GM21619 (cell line): ENCODE data around the gene IPMK.
A peak's percentile ranks its signal among the peaks of the same experiment; 100 is the strongest.
"Not testable (repeated sequence)": the region's sequence is repeated elsewhere in the genome, so short reads cannot be mapped to it uniquely, and the experiment has no call there.

Source experiments
- ATAC-seq: cut with Tn5 transposase; IDR thresholded peaks from one replicate; pipeline ENCODE4 v1.9.1; 2021; ENCODE audit not compliant: unreplicated experiment

The IPMK gene

DNA sequence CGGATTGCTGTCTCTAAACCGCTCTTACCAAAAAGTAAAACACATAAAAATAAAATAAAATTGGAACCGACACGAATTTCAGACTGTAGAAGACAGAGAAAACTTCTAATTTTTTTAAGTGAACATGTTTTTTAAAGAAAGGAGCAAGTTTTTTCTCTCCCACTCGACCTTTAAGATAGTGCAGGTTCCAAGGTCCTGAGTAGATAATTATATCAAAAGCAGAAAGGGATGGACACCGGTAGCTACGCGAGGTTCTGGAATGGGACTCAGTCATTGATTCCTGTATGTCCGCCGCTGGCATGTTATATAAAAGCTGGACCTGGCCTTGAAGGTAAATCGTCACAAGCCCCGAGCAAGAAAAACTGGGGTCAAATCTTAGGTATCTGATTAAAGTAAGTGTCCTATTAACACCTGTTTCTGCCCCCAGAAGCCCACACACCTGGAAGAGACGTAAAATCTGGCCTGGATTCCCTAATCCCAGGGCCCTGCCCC is 806 bp upstream of the IPMK start:
- ATAC-seq = peak; percentile 0

DNA sequence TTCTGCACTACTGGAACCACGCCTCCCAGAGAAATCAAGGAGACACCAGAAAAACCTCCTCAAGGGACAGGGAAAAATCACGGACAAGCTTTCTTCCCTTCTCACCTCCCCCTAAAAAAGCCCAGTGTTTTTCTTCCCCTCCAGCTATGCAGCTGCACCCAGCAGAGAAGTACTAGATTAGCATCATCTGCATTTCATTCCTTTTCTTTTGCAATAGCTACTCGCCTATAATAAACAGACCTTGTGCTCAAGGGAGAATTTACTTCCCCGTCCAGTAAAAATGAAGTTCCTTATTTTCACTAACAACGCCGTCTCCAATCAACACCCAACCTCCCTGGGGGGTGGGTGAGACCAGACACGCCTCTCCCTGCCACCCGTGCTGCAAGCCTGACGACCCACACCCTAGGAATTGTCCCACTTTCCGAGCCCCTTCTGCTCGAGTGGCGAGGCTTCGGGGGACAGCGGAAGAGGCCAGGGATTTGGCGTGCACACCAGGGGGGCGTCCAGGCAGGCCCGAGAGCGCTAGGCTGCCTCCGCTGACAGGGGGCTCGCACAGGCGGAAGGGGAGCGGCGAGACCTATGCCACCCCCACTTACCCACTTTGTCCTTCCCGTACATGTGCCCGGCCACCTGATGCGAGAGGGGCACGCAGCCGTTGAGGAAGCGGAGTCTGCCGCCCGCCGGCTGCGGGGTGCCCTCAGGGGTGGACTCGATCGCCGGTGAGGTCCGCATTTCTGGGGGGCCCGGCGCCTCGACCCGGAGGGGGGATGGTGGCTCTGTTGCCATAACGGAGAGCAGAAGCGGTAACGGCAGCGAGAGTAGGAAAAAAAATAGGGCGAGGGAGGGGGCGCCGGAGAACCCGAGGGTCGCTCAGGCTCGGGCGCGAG is 625 bp downstream of the IPMK start:
- ATAC-seq = peak; percentile 1

DNA sequence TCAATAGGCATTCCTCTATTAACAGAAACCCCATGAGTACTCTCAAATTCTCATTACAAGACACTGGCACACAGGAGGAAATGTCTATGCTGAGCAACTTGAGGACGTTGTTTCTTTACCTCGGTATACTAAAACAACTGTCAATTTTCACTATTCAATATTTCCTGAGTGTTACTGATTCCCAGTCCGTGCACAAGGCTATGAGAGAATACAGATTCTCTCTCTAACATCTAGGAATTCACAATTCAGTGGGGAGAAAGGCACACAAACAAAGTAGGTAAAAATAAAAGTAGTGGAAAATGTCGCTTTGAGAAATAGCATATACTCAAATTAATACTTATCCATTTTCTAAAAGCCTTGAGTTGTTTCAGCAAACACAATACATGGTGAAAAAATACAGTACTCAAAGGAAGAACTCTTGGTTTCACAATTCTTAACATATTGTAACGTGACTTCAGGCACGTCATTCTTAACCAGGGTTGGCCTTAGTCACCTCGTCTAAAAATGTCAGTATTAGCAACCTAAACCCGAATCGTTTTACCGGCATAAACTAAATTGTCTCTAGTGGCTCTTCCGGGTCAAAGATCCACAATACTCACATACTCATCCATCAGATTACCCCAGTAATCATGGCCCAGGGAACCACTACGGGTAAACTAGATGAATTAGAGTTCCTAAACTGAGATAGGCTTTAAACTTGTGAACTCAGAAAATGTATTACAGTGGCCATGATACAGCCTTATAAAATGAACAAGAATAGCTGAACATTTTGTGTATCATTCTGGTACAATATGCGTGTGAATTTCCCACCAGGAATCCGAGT is 1.5 kb downstream of the IPMK start:
- ATAC-seq = peak; percentile 7

DNA sequence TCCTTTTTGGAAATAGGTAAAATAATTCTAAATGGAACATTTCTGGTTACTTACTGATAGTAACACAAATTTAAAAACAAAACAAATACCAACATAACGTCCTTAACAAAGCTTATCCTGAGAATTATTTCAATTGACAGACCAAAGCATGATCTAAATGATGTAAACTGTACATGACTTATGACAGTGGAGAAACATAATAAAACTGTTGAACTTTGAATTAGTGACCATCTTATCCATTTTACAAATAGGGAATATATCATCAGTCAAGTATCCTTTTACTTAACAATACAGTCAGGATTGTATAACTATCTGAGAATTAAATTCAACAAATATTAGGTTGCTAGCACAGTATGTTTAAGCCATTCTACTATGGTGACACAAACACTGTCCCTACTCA is 2.4 kb downstream of the IPMK start:
- ATAC-seq = no peak

DNA sequence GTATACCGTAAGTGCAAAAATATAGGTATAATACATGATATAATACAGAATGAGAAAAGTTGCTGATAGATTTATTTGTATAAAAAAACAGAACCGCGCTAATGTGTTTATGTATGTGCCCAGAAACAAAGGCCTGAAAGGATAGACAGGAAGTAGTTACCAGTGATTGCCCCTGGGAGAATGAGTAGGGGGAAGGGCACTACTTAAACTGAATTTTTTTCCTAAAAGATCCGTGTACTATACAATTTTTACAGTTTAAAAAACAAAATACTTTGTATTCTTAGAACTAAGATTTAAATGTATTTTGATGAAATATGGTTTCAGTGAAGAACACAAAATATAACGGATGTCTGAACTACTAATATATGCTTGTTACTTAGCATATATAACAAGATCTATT is 2.9 kb downstream of the IPMK start:
- no peak for ATAC-seq

DNA sequence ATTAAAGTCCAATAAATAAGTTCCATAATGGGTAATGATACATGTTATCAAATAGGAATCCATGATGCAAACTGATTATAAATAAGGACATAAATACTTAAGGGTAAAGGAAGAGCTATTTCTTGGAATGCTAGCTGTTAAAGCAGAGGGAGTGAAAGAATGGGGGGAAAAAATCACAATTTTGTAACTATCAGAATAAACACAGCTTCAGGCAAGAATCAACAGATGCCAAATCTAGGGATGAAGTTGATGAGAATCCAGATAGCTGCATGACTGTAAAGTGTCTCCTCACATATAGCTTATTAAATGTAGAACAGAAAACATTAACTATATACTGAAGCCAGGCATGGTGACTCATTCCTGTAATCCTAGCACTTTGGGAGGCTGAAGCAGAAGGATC is 4.9 kb downstream of the IPMK start:
- no peak for ATAC-seq

DNA sequence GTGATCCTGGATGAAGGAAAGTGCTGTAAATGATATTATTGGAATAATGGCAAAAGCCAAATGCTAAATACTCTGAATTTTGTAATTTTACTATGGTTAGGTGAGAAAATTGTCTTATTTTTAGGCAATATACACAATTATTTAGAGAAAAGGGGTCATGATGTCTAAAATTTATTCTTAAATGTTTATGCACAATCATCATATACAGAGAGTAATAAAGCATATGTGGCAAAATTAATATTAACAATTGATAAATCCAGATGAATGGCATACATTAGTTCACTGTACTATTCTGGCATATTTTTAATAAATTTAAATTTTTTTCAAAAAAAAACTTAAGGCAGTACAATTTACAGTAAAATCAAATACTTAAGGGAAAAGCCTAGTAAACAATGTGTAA is 7.4 kb downstream of the IPMK start:
- no peak for ATAC-seq

DNA sequence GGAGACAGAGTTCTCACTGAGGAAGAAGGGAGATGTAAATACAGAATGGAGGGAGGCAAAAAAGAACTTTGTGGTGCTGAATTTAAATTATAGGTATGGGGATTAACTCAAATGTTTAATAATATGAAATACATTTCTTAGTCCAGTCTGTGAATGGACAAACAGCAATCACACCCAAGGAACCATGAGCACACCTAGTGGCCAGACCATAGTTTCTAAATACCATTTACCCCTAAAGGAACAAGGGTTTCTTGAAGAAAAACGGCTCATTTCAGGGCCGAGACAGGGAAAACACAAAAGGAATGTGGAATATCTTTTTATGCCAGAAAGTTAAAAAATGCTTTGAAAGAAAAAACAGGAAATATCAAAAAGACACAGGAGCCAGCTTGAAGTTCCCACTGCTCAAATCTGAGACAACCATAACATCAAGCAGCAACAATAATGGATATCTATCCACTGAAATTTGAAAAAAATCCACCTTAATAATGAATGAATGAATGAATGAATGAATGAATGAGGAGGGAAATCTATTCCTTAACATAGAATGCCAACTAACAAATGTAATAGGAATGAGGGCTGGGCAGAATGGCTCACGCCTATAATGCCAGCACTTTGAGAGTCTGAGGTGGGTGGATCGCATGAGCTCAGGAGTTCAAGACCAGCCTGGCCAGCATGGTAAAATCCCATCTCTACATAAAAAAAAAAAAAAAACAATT is 8.6 kb downstream of the IPMK start:
- ATAC-seq = no peak

DNA sequence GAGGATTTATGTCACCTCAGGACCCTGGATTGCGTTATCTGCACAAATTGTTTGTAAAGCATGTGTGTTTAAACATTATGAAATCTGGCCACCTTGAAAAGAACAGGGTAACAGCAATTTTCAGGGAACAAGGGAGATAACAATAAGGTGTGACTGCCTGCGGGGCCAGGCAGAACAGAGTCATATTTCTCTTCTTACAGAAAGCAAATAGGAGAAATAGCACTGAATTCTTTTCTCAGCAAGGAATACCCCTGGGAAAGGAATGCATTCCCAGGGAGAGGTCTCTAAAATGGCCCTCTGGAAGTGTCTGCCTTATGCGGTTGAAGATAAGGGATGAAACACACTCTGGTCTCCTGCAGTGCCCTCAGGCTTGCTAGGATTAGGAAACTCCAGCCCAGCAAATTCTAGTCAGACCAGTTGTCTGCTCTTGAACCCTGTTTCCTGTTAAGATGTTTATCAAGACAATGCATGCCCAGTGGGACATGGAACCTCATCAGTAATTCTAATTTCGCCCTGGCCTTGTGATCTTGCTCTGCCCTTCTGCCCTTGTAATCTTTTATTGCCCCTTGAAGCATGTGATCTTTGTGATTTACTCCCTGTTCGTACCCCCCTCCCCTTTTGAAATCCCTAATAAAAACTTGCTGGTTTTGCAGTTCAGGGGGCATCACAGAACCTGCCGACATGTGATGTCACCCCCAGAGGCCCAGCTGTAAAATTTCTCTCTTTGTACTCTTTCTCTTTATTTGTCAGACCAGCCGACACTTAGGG is 11.5 kb downstream of the IPMK start:
- not testable (repeated sequence) for ATAC-seq

DNA sequence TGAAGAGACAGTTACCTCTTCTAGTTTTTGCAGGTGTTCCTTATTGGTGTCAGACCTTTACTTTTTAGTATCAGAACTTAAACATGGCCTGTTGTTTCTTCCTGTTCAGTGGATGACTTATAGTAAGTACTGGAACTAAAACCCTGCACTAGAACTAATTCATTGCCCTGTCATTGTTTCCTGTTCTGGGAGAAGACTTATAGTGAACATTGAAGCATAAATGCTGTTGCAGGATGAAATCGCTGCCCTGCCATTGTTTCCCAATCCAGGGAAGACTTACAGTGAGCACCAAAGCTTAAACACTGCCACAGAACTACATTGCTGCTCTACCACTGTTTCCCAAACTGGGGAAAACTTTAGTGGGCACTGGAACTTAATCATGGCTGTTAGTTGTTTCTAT is 13.1 kb downstream of the IPMK start:
- no peak for ATAC-seq

DNA sequence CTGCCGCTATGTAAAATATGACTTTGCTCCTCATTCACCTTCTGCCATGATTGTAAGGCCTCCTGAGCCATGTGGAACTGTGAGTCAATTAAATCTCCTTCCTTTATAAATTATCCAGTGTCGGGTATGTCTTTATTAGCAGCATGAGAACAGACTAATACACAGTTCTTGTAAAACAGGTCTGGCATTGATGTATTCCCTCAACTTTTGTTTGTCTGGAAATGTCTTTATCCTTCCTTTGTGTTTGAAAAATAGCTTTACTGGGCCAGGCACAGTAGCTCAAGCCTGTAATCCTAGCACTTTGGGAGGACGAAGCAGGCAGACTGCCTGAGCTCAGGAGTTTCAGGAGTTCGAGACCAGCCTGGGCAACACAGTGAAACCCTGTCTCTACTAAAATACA is 14.5 kb downstream of the IPMK start:
- no peak for ATAC-seq

DNA sequence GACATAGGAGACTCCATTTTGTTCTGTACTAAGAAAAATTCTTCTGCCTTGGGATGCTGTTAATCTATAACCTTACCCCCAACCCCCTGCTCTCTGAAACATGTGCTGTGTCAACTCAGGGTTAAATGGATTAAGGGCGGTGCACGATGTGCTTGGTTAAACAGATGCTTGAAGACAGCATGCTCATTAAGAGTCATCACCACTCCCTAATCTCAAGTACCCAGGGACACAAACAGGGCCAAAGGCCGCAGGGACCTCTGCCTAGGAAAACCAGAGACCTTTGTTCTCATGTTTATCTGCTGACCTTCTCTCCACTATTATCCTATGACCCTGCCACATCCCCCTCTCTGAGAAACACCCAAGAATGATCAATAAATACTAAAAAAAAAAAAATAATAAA is 23.0 kb downstream of the IPMK start:
- ATAC-seq = not testable (repeated sequence)

DNA sequence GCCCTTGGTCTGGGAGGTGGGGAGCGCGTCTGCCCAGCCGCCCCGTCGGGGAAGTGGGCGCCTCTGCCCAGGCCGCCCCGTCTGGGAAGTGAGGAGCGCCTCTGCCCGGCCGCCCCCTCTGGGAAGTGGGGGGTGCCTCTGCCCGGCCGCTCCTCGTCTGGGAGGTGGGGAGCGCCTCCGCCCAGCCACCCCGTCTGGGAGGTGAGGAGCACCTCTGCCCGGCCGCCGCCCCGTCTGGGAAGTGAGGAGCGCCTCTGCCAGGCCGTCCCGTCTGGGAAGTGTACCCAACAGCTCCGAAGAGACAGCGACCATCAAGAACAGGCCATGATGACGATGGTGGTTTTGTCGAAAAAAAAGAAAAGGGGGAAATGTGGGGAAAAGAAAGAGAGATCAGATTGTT is 23.5 kb downstream of the IPMK start:
- not testable (repeated sequence) for ATAC-seq

DNA sequence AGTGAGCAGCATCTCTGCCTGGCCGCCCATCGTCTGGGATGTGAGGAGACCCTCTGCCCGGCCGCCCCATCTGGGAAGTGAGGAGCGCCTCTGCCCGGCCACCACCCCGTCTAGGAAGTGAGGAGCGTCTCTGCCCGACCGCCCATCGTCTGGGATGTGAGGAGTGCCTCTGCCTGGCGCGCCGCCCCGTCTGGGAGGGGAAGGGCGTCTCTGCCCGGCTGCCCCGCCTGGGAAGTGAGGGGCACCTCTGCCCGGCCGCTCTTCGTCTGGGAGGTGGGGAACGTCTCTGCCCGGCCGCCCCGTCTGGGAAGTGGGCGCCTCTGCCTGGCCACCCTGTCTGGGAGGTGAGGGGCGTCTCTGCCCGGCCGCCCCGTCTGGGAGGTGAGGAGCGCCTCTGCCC is 23.9 kb downstream of the IPMK start:
- ATAC-seq = not testable (repeated sequence)

DNA sequence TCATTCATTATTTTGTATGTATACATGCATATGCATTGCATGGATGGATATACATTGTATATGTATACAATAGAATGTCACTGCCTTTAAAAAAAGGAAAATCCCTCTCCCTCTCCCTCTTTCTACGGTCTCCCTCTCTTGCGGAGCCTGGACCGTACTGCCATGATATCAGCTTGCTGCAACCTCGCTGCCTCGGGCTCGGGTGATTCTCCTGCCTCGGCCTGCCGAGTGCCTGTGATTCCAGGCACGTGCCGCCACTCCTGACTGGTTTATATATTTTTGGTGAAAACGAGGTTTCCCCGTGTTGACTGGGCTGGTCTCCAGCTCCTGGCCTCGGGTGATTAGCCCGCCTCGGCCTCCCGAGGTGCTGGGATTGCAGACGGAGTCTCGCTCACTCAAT is 24.4 kb downstream of the IPMK start:
- no peak for ATAC-seq

DNA sequence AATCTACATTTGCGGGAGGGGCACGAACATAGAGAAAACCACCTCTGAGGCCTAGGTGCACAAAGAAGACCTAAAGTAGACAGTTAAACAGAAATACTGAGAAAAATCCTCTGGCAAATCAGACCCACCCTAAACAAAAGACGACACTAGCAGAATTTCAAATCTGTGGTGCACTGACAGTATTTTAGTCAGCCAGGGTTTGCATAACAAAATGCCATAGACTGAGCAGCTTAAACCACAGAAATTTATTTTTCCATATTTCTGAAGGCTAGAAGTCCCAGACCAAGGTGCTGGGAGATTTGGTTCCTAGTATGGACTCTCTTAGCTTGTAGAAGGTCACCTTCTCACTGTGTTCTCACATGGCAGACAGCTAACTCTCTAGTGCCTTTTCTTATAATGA is 26.3 kb downstream of the IPMK start:
- no peak for ATAC-seq

DNA sequence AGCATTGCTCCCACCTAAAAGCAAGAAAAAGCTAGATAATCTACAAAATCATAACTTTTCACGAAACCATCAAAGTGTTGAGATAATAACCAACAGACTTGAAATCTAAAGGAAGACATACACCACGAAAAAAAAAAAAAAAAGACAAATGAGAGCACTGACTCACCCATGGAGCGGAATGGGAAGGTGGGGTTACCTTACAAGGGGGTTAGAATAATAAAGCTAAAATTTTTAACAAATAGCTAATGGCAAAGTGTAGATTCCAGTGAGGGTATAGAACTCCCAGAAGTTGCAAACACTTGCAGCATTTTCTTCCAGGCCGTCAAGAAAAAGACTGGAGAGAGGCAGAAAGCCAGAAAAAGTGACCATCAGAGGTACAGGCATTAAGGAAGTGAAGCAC is 27.2 kb downstream of the IPMK start:
- ATAC-seq = no peak

DNA sequence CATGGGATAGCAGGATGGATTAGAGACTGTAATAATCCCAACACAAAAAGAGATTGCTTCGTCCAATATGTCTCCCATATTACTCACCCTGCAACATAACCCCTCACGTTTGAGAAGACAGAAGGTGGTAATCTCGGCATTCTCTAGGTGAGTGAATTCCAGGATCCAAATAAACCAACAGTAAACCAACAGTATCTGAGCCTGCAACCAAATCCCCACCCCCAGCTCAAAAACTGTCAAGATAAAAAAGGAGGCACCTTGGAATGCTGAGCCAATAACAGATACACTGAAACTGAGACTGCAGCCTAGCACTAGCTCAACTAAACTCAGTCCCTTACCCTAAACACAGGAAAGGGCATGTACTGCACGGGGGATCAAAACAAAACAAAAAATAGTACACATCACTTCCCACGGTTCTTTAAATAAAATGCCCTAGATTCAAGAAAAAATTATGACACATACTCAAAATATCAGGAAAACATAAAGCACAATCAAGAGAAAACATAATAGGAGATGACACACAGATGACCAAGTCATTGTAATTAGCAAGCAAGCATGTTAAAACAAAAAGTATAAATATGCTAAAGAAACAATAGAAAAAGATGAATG is 28.0 kb downstream of the IPMK start:
- no peak for ATAC-seq

DNA sequence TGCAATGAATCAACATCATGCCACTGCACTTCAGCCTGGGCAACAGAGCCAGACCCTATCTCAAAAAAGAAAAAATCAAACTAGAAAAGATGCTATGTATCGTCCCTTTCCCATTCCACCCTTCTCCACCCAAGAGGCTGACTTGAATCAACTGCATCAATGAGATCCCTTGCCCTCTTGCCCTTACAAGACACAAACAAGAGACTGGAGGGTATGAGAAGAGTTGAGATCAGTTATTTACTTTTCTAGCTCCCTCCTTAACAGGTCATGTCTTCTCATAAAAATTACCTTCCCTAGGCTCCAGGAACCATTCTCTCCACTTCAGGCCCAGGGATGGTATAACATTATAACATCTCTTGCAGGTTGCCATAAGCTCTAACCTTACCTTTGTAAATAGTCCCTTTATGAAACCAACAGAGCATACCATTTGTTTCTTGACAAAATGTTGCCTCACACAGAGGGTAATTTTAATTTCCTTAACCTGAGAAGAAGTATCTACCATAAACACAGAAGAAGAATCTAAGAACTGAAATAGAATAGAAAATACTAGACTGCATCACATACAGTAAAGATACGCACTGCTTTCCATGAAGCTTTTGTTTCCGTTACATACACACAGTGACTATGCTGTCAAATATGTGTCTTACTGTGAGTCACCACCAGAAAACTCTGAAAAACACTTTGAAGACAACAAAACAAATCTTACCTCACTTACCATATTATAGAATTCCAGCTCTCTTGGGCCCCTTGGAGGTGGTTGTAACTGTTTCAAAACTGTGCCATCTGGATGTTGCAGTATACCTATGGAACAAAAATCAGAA is 30.5 kb downstream of the IPMK start:
- ATAC-seq = no peak
